Transverse colon (tissue), 4 donors: ENCODE data around the gene NR4A2. TPM values are rescaled to one million over a fixed set of nuclear protein-coding genes. Genes with fewer than 3 reads are reported as not detected.

Experiments used
- DNase-seq: peaks from one replicate; pipeline ENCODE4 v3.0.0-alpha.2; 2019
- H3K27ac ChIP-seq, 4 donors: fragments of 200-600 bp; sonication (generic); 2 replicates each; pipeline ENCODE4 v1.5.1; 2016 to 2018; ENCODE audit warnings: inconsistent platforms in 4 of 4
- H3K27me3 ChIP-seq: fragments of 200-600 bp; sonication (generic); 2 replicates; pipeline ENCODE4 v1.5.1; 2017; ENCODE audit warnings: inconsistent platforms
- H3K36me3 ChIP-seq, 4 donors: fragments of 200-600 bp; sonication (generic); 2 replicates each; pipeline ENCODE4 v1.5.1; 2017 to 2019; ENCODE audit warnings: inconsistent platforms in 4 of 4
- H3K4me1 ChIP-seq, 4 donors: fragments of 200-600 bp; sonication (generic); 2 replicates each; pipeline ENCODE4 v1.5.1; 2017 to 2020; ENCODE audit warnings: inconsistent platforms in 4 of 4
- H3K4me3 ChIP-seq, 4 donors: fragments of 200-600 bp; sonication (generic); 1 replicate in 1 of 4; 2 replicates in 3 of 4; pipeline versions ENCODE4 v1.5.1 to v1.6.1; 2017 to 2019; ENCODE audit warnings: inconsistent platforms in 4 of 4
- H3K9me3 ChIP-seq, 2 donors: fragments of 200-600 bp; sonication (generic); 2 replicates each; pipeline ENCODE4 v1.5.1; 2017 to 2019; ENCODE audit warnings: inconsistent platforms in 2 of 2
- EP300 ChIP-seq: sonication (generic); formaldehyde crosslinking; IDR thresholded peaks from one replicate; pipeline ENCODE4 v1.6.1; 2017; ENCODE audit warnings: antibody characterized with exemption, low read depth
- POLR2A ChIP-seq: fragments of 450-650 bp; IDR thresholded peaks from one replicate; pipeline ENCODE4 v1.6.1; 2016; ENCODE audit warnings: antibody characterized with exemption, mild to moderate bottlenecking, moderate library complexity
- POLR2AphosphoS5 ChIP-seq, 3 donors: sonication (generic); formaldehyde crosslinking; IDR thresholded peaks; one replicate each; pipeline ENCODE4 v1.6.1; 2016; ENCODE audit warnings: antibody characterized with exemption in 3 of 3
- WGBS, 2 donors: methylation state at CpG; one replicate each; pipeline ENCODE4 v1.1.5; 2018; ENCODE audit warnings: low coverage in 1 of 2; 5-methylcytosine and 5-hydroxymethylcytosine counted together
- in situ Hi-C, 4 donors: fragments of 200-750 bp; cut with MboI; loops; one replicate each; pipeline versions ENCODE4 v1.15.0 to v1.15.1; 2017; ENCODE audit warnings: low sequenced_read_pairs in 3 of 4, low pct_ligation_motif_present in 1 of 4, low pct_unique_long_range_greater_than_20kb in 1 of 4
- intact Hi-C: fragments of 100-400 bp; cut with DNase I; formaldehyde crosslinking; loops from one replicate; pipeline ENCODE4 v1.15.1; 2023; ENCODE audit warnings: low total_unique reads
- total RNA-seq, 4 donors: library from RNA; depleted of rRNA; stranded (reverse); fragments of >200 nt; gene quantifications; one replicate each; pipeline ENCODE4 v1.1.0, GENCODE V29; 2016
- TF ChIP-seq, protein P1 (sequence below), 5 experiments: fragments of 200-600 bp in 3 of 5; fragments of 450-650 bp in 2 of 5; sonication (generic) in 3 of 5; IDR thresholded peaks; 1 replicate in 2 of 5; 2 replicates in 3 of 5; pipeline ENCODE4 v1.5.1; 2016 to 2017; ENCODE audit warnings: antibody characterized with exemption in 5 of 5, inconsistent platforms in 3 of 5, mild to moderate bottlenecking in 2 of 5, moderate library complexity in 1 of 5

Gene NR4A2
- total RNA-seq, 4 donors from 2014 or later: 2.9 to 7.4 (median 4.1) TPM

- WGBS, 2 donors: 1% methylated on average over 75 of the region's 86 CpGs; no CpG with 5 or more reads in 1 of the 2 donors
- H3K36me3 ChIP-seq: no peaks in the 10 kb centered on the region
- peak overlapping the region; percentile 86 to 100 (median 96) for H3K4me3 ChIP-seq
- H3K4me1 ChIP-seq: peaks cover 16 to 42% (median 27%) of the 10 kb centered on the region in 4 donors
- no peaks in the 10 kb centered on the region for H3K27me3 ChIP-seq
- in situ Hi-C loops (loop anchor here in 3 of 4 donors (10.0 to 25.0 kb wide), 3 partner anchors 52 to 245 kb away; partner anchors contain the start of gene GPD2 (in 2 of the 3)), intact Hi-C loops (no loop called here)
- H3K27ac ChIP-seq: peak overlapping the region; percentile 100
- TF ChIP-seq POLR2AphosphoS5 (IDR thresholded peaks at IDR 0.05): peak in 2 of 3 donors; percentile 88 to 94
- TF ChIP-seq EP300: peak; percentile 49
- TF ChIP-seq, protein P1, sequence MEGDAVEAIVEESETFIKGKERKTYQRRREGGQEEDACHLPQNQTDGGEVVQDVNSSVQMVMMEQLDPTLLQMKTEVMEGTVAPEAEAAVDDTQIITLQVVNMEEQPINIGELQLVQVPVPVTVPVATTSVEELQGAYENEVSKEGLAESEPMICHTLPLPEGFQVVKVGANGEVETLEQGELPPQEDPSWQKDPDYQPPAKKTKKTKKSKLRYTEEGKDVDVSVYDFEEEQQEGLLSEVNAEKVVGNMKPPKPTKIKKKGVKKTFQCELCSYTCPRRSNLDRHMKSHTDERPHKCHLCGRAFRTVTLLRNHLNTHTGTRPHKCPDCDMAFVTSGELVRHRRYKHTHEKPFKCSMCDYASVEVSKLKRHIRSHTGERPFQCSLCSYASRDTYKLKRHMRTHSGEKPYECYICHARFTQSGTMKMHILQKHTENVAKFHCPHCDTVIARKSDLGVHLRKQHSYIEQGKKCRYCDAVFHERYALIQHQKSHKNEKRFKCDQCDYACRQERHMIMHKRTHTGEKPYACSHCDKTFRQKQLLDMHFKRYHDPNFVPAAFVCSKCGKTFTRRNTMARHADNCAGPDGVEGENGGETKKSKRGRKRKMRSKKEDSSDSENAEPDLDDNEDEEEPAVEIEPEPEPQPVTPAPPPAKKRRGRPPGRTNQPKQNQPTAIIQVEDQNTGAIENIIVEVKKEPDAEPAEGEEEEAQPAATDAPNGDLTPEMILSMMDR (IDR thresholded peaks at IDR 0.05): no peak
- peak; percentile 60 for TF ChIP-seq POLR2A
- H3K9me3 ChIP-seq: no peaks in the 10 kb centered on the region
- DNase-seq: peak; percentile 96
These were observed 10.0 kb upstream of the NR4A2 start for GRCh38 chr2:156342254-156343095.

DNA sequence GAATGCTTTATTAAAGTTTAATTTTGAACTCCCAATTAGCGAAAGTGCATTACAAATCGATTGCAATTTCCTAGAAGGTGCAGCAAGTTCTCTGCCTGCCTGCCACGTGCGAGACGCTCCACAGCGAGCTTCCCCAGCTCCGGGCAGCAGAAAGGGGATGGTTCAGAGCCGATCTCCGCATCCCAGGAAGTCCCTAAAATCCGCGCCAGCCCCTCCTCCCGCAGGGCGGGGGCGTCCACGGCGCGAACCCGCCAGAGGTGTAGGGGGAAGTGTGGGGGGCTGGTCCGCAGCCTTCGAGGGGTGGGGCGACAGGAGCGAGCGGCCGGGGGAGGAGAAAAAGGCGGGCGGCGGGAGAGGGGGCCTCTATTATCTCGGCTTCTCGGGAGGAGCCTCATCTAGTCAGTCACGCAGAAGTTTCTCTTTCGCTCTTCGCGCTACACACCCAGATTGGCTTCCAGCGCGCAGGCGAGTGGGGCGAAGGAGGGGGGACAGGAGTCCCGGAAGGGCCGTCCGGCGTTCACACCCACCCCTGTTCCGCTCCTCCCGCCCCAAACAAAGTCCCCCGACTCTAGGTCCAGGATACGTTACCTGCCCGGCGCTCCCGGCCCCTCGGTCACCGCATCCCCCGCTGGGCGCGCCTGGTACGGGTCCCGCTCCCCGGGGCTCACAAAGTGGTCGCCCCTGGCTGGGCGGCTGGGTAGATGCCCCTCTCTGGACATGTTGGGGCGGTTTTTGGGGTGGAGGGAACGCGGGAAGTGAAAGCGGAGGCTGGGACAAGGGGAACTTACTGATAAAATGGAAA lies 9.1 kb upstream of the NR4A2 start:
- no peaks in the 10 kb centered on the region for H3K27me3 ChIP-seq
- H3K4me1 ChIP-seq: peaks cover 16 to 48% (median 27%) of the 10 kb centered on the region in 4 donors
- DNase-seq: peak; percentile 94
- no peaks in the 10 kb centered on the region for H3K36me3 ChIP-seq
- intact Hi-C loops (no loop called here), in situ Hi-C loops (loop anchor here in 3 of 4 donors (10.0 to 25.0 kb wide), 3 partner anchors 53 to 246 kb away; partner anchors contain the start of gene GPD2 (in 2 of the 3))
- H3K4me3 ChIP-seq: peak overlapping the region; percentile 86 to 100 (median 96)
- no peaks in the 10 kb centered on the region for H3K9me3 ChIP-seq
- H3K27ac ChIP-seq: peak overlapping the region; percentile 100
- 0% methylated on average over 5 to 43 of the region's 62 CpGs for WGBS, 2 donors
- TF ChIP-seq, protein P1 (IDR thresholded peaks at IDR 0.05): peak in 1 of 5 experiments; percentile 1
- TF ChIP-seq POLR2A (peak; percentile 96), EP300 (no peak), POLR2AphosphoS5 (IDR thresholded peaks at IDR 0.05) (peak; percentile 89 to 96 (median 95))

- intact Hi-C loops: no loop called here
- peak; percentile 34 for DNase-seq
- H3K4me1 ChIP-seq: peaks cover 16 to 54% (median 33%) of the 10 kb centered on the region in 4 donors
- in situ Hi-C loops: loop anchor here in 3 of 4 donors (10.0 to 25.0 kb wide), 3 partner anchors 54 to 246 kb away; partner anchors contain the start of gene GPD2 (in 2 of the 3)
- peak overlapping the region; percentile 86 to 100 (median 96) for H3K4me3 ChIP-seq
- TF ChIP-seq POLR2AphosphoS5 (IDR thresholded peaks at IDR 0.05): no peak
- TF ChIP-seq EP300: no peak
- TF ChIP-seq, protein P1 (IDR thresholded peaks at IDR 0.05): no peak
- TF ChIP-seq POLR2A: no peak
- peak overlapping the region; percentile 100 for H3K27ac ChIP-seq
- 4 to 11% methylated on average over 3 to 15 of the region's 15 CpGs for WGBS, 2 donors
- H3K27me3 ChIP-seq: no peaks in the 10 kb centered on the region
- no peaks in the 10 kb centered on the region for H3K9me3 ChIP-seq
- H3K36me3 ChIP-seq: no peaks in the 10 kb centered on the region
These were observed 8.4 kb upstream of the NR4A2 start for GRCh38 chr2:156340804-156341451.
